HEK293 (cell line): Measurements from ENCODE around the gene GNAQ.

Experiments
- CTCF ChIA-PET: fragments of 350-600 bp; formaldehyde crosslinking; extraction: SDS; loops from one replicate; lab custom pipeline; 2021; ENCODE audit warnings: antibody characterized with exemption; lab: Yijun Ruan, JAX
- POLR2A ChIA-PET: fragments of 300-600 bp; formaldehyde crosslinking; extraction: SDS; loops from one replicate; lab custom pipeline; 2020; ENCODE audit warnings: antibody characterized with exemption, inconsistent platforms; lab: Yijun Ruan, JAX
- H3K27ac ChIP-seq: fragments of 200-500 bp; sonication (Bioruptor generic); 2 replicates; pipeline ENCODE4 v1.5.1; 2014; ENCODE audit warnings: low read depth, low read length, control low read depth, inconsistent platforms; ENCODE audit errors: extremely low read depth
- H3K36me3 ChIP-seq, 2 experiments: fragments of 200-500 bp in 1 of 2; sonication (Bioruptor generic) in 1 of 2; 1 replicate in 1 of 2; 2 replicates in 1 of 2; pipeline ENCODE4 v1.5.1; 2014 to 2017; ENCODE audit warnings: inconsistent platforms in 2 of 2, low read length in 2 of 2; ENCODE audit not compliant: control insufficient read depth in 2 of 2, insufficient read depth in 1 of 2
- H3K4me1 ChIP-seq: fragments of 200-500 bp; sonication (Bioruptor generic); 2 replicates; pipeline ENCODE4 v1.5.1; 2014; ENCODE audit warnings: mild to moderate bottlenecking, low read length, inconsistent platforms; ENCODE audit not compliant: control insufficient read depth, insufficient read depth
- H3K4me3 ChIP-seq: 2 replicates; pipeline ENCODE4 v1.5.1; 2011; ENCODE audit warnings: low read depth, mild to moderate bottlenecking, control low read depth, low read length, moderate library complexity
- H3K9me3 ChIP-seq: fragments of 200-500 bp; sonication (Bioruptor generic); 2 replicates; pipeline ENCODE4 v1.5.1; 2014; ENCODE audit warnings: low read depth, low read length, inconsistent platforms; ENCODE audit not compliant: control insufficient read depth, insufficient read depth
- AEBP2 ChIP-seq: fragments of 450-650 bp; formaldehyde crosslinking; IDR thresholded peaks from 2 replicates; pipeline ENCODE4 v1.5.1; 2016; ENCODE audit warnings: missing biosample characterization, missing genetic modification characterization, borderline replicate concordance
- KLF10 ChIP-seq: fragments of 450-650 bp; IDR thresholded peaks from 2 replicates; pipeline ENCODE4 v1.5.1; 2018; ENCODE audit warnings: missing biosample characterization, mild to moderate bottlenecking, missing genetic modification characterization
- MEIS1 ChIP-seq: sonication (generic); formaldehyde crosslinking; IDR thresholded peaks from 2 replicates; pipeline ENCODE4 v1.8.1; 2022; ENCODE audit warnings: missing genetic modification reagents, mild to moderate bottlenecking, borderline replicate concordance
- OSR2 ChIP-seq: fragments of 450-650 bp; formaldehyde crosslinking; IDR thresholded peaks from 2 replicates; pipeline ENCODE4 v1.5.1; 2016; ENCODE audit warnings: missing biosample characterization, missing genetic modification characterization
- PRDM1 ChIP-seq: fragments of 450-650 bp; formaldehyde crosslinking; IDR thresholded peaks from 2 replicates; pipeline ENCODE4; 2016; ENCODE audit warnings: missing biosample characterization, missing genetic modification characterization
- REPIN1 ChIP-seq: fragments of 450-650 bp; formaldehyde crosslinking; IDR thresholded peaks from 2 replicates; pipeline ENCODE4 v1.5.1; 2017; ENCODE audit warnings: missing biosample characterization, missing genetic modification characterization, low read depth
- TRIM28 ChIP-seq: IDR thresholded peaks from 2 replicates; pipeline ENCODE4 v1.6.1; 2011; ENCODE audit warnings: low read length, control low read depth, borderline replicate concordance
- ZBTB48 ChIP-seq: fragments of 450-650 bp; formaldehyde crosslinking; IDR thresholded peaks from 2 replicates; pipeline ENCODE4 v1.5.1; 2016; ENCODE audit warnings: missing biosample characterization, missing genetic modification characterization
- ZNF121 ChIP-seq: fragments of 450-650 bp; formaldehyde crosslinking; IDR thresholded peaks from 2 replicates; pipeline ENCODE4 v1.5.1; 2016; ENCODE audit warnings: missing biosample characterization, missing genetic modification characterization
- ZNF146 ChIP-seq: fragments of 450-650 bp; formaldehyde crosslinking; IDR thresholded peaks from 2 replicates; pipeline ENCODE4 v1.5.1; 2016; ENCODE audit warnings: missing biosample characterization, missing genetic modification characterization
- ZNF211 ChIP-seq: fragments of 450-650 bp; formaldehyde crosslinking; IDR thresholded peaks from 2 replicates; pipeline ENCODE4 v1.5.1; 2016; ENCODE audit warnings: low read depth, missing biosample characterization, missing genetic modification characterization
- ZNF280D ChIP-seq: fragments of 450-650 bp; formaldehyde crosslinking; IDR thresholded peaks from 2 replicates; pipeline ENCODE4 v1.5.1; 2016; ENCODE audit warnings: missing biosample characterization, missing genetic modification characterization
- ZNF354C ChIP-seq: fragments of 450-650 bp; formaldehyde crosslinking; IDR thresholded peaks from 2 replicates; pipeline ENCODE4 v1.5.1; 2016; ENCODE audit warnings: missing biosample characterization, missing genetic modification characterization, low read depth, borderline replicate concordance
- ZNF585B ChIP-seq: fragments of 450-650 bp; formaldehyde crosslinking; IDR thresholded peaks from 2 replicates; pipeline ENCODE4 v1.5.1; 2016; ENCODE audit warnings: missing biosample characterization, missing genetic modification characterization
- ZNF610 ChIP-seq: fragments of 450-650 bp; formaldehyde crosslinking; IDR thresholded peaks from 2 replicates; pipeline ENCODE4 v1.5.1; 2016; ENCODE audit warnings: missing biosample characterization, missing genetic modification characterization, borderline replicate concordance
- ZNF626 ChIP-seq: fragments of 450-650 bp; sonication (Bioruptor Pico); formaldehyde crosslinking; IDR thresholded peaks from 2 replicates; pipeline ENCODE4 v1.5.1; 2018; ENCODE audit warnings: missing biosample characterization, missing genetic modification characterization, inconsistent platforms
- ZNF629 ChIP-seq: fragments of 450-650 bp; formaldehyde crosslinking; IDR thresholded peaks from 2 replicates; pipeline ENCODE4 v1.5.1; 2017; ENCODE audit warnings: missing biosample characterization, missing genetic modification characterization
- ZNF658 ChIP-seq: fragments of 450-650 bp; formaldehyde crosslinking; IDR thresholded peaks from 2 replicates; pipeline ENCODE4; 2016; ENCODE audit warnings: missing biosample characterization, missing genetic modification characterization
- ZNF776 ChIP-seq: fragments of 450-650 bp; formaldehyde crosslinking; IDR thresholded peaks from 2 replicates; pipeline ENCODE4 v1.5.0; 2017; ENCODE audit warnings: missing biosample characterization, missing genetic modification characterization, borderline replicate concordance
- ZSCAN30 ChIP-seq: fragments of 450-650 bp; IDR thresholded peaks from 2 replicates; pipeline ENCODE4 v1.5.1; 2018; ENCODE audit warnings: missing biosample characterization, mild to moderate bottlenecking, missing genetic modification characterization, moderate library complexity

Gene GNAQ

GRCh38 chr9:78047106-78047505, 15.5 kb upstream of the GNAQ start:
- ChIA-PET POLR2A (no interaction called here), CTCF (interaction anchor here (0.7 to 3.8 kb wide), 4 partner anchors 12 to 205 kb away, joined by 3 to 35 read pairs (median 3); no protein-coding TSS in a partner anchor)

GRCh38 chr9:78046112-78046511, 14.5 kb upstream of the GNAQ start:
- CTCF ChIA-PET: interaction anchor here (0.6 to 3.8 kb wide), 5 partner anchors 11 to 590 kb away, joined by 3 to 35 read pairs (median 3); no protein-coding TSS in a partner anchor
- H3K36me3 ChIP-seq: no peaks in the 10 kb centered on the region
- TF ChIP-seq ZNF658 (tag by site-specific recombination): no peak
- TF ChIP-seq TRIM28: no peak
- no peak for TF ChIP-seq ZNF211 (tag by site-specific recombination)
- TF ChIP-seq AEBP2 (tag by site-specific recombination): no peak
- TF ChIP-seq ZNF629 (tag by site-specific recombination): no peak
- no peak for TF ChIP-seq ZNF585B
- TF ChIP-seq REPIN1 (tag by site-specific recombination): no peak
- TF ChIP-seq, all 188 proteins: peak for 0
- Histone ChIP-seq H3K4me3 (no peak overlapping the region), H3K27ac (no peak overlapping the region), H3K9me3 (no peaks in the 10 kb centered on the region), H3K4me1 (no peaks in the 10 kb centered on the region)
- POLR2A ChIA-PET: no interaction called here

More at GRCh38 chr9:78047106-78047505, 15.5 kb upstream of the GNAQ start:
- Histone ChIP-seq H3K4me3 (no peak overlapping the region), H3K9me3 (no peaks in the 10 kb centered on the region), H3K36me3 (no peaks in the 10 kb centered on the region), H3K27ac (no peak overlapping the region)
- TF ChIP-seq ZNF776 (tag by site-specific recombination): no peak
- TF ChIP-seq MEIS1: no peak
- no peak for TF ChIP-seq KLF10
- no peak for TF ChIP-seq ZNF121 (tag by site-specific recombination)
- TF ChIP-seq PRDM1 (tag by site-specific recombination): no peak
- TF ChIP-seq ZSCAN30 (tag by site-specific recombination): no peak
- TF ChIP-seq ZNF629 (tag by site-specific recombination): no peak
- no peak for TF ChIP-seq ZNF626 (tag by site-specific recombination)
- no peak for TF ChIP-seq ZNF280D (tag by site-specific recombination)
- no peak for TF ChIP-seq ZNF146
- TF ChIP-seq OSR2: no peak
- no peak for TF ChIP-seq ZNF610 (tag by site-specific recombination)
- TF ChIP-seq ZBTB48 (tag by site-specific recombination): no peak
- TF ChIP-seq ZNF354C (tag by site-specific recombination): no peak
- TF ChIP-seq, all 188 proteins: peak for 0
- H3K4me1 ChIP-seq: no peaks in the 10 kb centered on the region
